ENCODE measurements around the gene CDC42BPB.

Gene CDC42BPB

GRCh38 chr14:103091883-103092222 lies 34.5 kb upstream of the CDC42BPB start:
- no peak overlapping the region for H3K9ac ChIP-seq (ENCODE audit: low read depth, low read length)
- no peaks in the 10 kb centered on the region for H3K36me3 ChIP-seq (ENCODE audit: insufficient read depth, low read depth, low read length)
- peak overlapping the region; percentile 58; the same call in 1 of the 2 replicates for H3K4me3 ChIP-seq (ENCODE audit: low read length)
- no peaks in the 10 kb centered on the region for H3K9me3 ChIP-seq (ENCODE audit: insufficient read depth, low read depth, low read length)
- H3K27ac ChIP-seq (ENCODE audit: low read length), result no peak overlapping the region
- H3K27me3 ChIP-seq (ENCODE audit: insufficient read depth, low read length), result peaks cover 20% of the 10 kb centered on the region
- no peaks in the 10 kb centered on the region for H3K4me1 ChIP-seq (ENCODE audit: insufficient read depth, low read length)

- H3K36me3 ChIP-seq (ENCODE audit: insufficient read depth, low read depth, low read length), result no peaks in the 10 kb centered on the region
- H3K4me1 ChIP-seq (ENCODE audit: insufficient read depth, low read length), result no peaks in the 10 kb centered on the region
- H3K4me3 ChIP-seq (ENCODE audit: low read length), result peak overlapping the region; percentile 58; the same call in 1 of the 2 replicates
- H3K27me3 ChIP-seq (ENCODE audit: insufficient read depth, low read length), result peaks cover 20% of the 10 kb centered on the region
- H3K9me3 ChIP-seq (ENCODE audit: insufficient read depth, low read depth, low read length), result no peaks in the 10 kb centered on the region
- no peak overlapping the region for H3K9ac ChIP-seq (ENCODE audit: low read depth, low read length)
- H3K27ac ChIP-seq (ENCODE audit: low read length), result no peak overlapping the region
Observed at GRCh38 chr14:103091041-103091882, 33.9 kb upstream of the CDC42BPB start.

DNA sequence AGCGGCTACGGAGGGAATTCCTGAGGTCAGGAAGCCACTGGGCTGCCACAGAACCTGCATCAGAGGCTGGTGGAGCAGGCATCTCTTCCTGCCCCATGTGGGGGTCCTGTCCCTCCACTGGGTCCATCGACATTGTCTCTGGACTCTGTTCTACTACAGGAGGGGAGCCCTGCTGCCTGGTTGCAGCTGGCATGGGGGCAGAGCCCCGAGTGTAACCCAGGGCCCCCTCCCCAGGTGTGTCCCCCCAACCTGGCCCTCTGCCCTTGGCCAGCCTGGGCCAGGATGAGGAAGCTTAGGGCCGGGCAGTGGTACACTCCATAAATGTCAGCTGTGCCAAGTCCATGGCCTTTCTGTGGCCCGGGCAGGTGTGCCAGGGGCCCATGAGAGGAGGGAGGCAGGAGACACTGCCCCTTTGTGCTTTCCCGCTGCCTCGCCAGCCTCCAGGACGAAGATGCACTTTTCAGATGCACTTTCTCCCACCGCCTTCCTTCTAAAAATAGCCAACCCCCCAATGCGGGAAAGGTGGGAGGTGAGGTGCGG lies 33.2 kb upstream of the CDC42BPB start:
- Histone ChIP-seq H3K36me3 (ENCODE audit: insufficient read depth, low read depth, low read length) (no peaks in the 10 kb centered on the region), H3K27me3 (ENCODE audit: insufficient read depth, low read length) (peaks cover 21% of the 10 kb centered on the region)

DNA sequence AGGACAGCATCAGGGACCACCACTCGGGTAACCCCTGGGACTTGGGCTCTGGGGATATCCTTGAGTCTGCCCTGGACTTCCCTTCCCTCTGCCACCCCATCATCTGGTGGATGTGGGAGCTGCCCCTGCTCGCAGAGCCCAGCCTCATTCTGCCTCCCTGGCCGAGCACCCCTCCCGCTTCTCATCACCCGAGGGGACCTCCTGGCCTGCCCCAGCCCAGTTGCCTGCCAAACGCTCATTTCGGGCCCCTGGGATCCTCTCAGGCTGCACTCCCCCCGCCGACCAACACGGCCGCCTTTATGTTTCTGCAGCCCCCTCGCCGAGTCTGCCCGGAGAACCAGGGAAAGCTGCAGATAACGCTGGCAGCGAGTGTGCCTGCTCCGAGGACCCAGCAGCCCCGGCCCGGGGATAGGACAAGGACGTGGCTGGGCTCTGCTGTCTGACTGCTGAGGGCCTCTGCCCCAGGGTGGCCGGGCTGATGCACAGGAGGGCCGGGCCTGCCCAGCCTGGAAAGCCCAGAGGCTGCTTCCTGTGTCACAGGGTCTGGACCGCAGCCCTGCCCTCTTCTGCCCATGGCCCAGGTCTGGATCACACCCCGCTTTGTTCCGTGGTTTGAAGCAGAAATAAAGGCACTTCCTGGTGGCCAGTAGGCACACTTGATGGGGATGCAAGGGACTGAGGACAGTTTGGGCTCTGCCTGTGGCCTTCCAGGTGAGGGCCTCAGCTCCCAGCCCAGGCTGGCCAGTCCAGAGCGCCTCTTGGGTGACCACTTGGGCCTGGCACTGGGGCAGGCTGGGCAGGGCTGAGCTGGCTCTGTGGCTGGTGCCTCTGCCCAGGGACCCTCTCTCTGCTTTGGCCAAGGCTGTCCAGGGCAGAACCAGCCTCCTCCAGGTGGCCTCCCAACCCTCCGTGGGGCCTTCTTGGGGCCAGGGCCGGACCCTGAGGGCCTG lies 32.3 kb upstream of the CDC42BPB start:
- no peak overlapping the region for H3K27ac ChIP-seq (ENCODE audit: low read length)
- no peak overlapping the region for H3K4me3 ChIP-seq (ENCODE audit: low read length)
- H3K4me1 ChIP-seq (ENCODE audit: insufficient read depth, low read length), result no peaks in the 10 kb centered on the region
- no peaks in the 10 kb centered on the region for H3K36me3 ChIP-seq (ENCODE audit: insufficient read depth, low read depth, low read length)
- peaks cover 30% of the 10 kb centered on the region for H3K27me3 ChIP-seq (ENCODE audit: insufficient read depth, low read length)
- no peaks in the 10 kb centered on the region for H3K9me3 ChIP-seq (ENCODE audit: insufficient read depth, low read depth, low read length)
- no peak overlapping the region for H3K9ac ChIP-seq (ENCODE audit: low read depth, low read length)

More for the DNA sequence above, 33.2 kb upstream of the CDC42BPB start:
- no peaks in the 10 kb centered on the region for H3K9me3 ChIP-seq (ENCODE audit: insufficient read depth, low read depth, low read length)
- H3K4me3 ChIP-seq (ENCODE audit: low read length), result peak overlapping the region; percentile 58; the same call in 1 of the 2 replicates
- H3K27ac ChIP-seq (ENCODE audit: low read length), result no peak overlapping the region
- no peak overlapping the region for H3K9ac ChIP-seq (ENCODE audit: low read depth, low read length)
- H3K4me1 ChIP-seq (ENCODE audit: insufficient read depth, low read length), result no peaks in the 10 kb centered on the region

GRCh38 chr14:103088921-103089320 lies 31.6 kb upstream of the CDC42BPB start:
- Histone ChIP-seq H3K36me3 (ENCODE audit: insufficient read depth, low read depth, low read length) (no peaks in the 10 kb centered on the region), H3K9me3 (ENCODE audit: insufficient read depth, low read depth, low read length) (no peaks in the 10 kb centered on the region), H3K4me1 (ENCODE audit: insufficient read depth, low read length) (no peaks in the 10 kb centered on the region), H3K9ac (ENCODE audit: low read depth, low read length) (no peak overlapping the region), H3K27ac (ENCODE audit: low read length) (no peak overlapping the region), H3K4me3 (ENCODE audit: low read length) (no peak overlapping the region), H3K27me3 (ENCODE audit: insufficient read depth, low read length) (peaks cover 38% of the 10 kb centered on the region)

DNA sequence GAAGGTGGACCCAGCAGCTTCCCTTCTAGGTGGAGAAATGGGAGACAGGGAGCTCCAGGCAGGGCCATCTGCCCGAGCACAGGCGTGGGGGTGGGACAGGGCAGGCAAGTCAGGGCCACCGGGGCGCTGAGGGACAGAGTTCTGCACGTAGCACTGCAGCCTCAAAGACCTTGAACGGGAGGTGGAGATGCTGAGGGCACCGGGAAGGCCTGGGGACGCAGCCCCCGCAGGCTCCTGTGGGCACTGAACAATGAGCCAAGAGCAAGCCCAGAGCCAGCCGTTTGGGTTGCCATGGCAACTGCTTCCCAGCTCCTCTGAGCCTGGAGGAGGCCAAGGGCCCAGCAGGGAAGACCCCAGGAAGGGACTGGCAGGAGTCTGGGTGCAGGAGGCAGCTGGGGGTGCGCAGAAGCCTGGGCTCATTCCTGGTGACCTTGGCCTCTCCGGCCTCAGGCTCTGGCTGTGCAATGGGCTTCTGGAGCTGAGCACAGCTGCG lies 30.0 kb upstream of the CDC42BPB start:
- Histone ChIP-seq H3K27me3 (ENCODE audit: insufficient read depth, low read length) (peaks cover 52% of the 10 kb centered on the region), H3K27ac (ENCODE audit: low read length) (no peak overlapping the region), H3K4me3 (ENCODE audit: low read length) (no peak overlapping the region), H3K4me1 (ENCODE audit: insufficient read depth, low read length) (no peaks in the 10 kb centered on the region), H3K9me3 (ENCODE audit: insufficient read depth, low read depth, low read length) (no peaks in the 10 kb centered on the region), H3K36me3 (ENCODE audit: insufficient read depth, low read depth, low read length) (no peaks in the 10 kb centered on the region), H3K9ac (ENCODE audit: low read depth, low read length) (no peak overlapping the region)

GRCh38 chr14:103086771-103087342 lies 29.5 kb upstream of the CDC42BPB start:
- Histone ChIP-seq H3K4me1 (ENCODE audit: insufficient read depth, low read length) (no peaks in the 10 kb centered on the region), H3K9ac (ENCODE audit: low read depth, low read length) (no peak overlapping the region), H3K27me3 (ENCODE audit: insufficient read depth, low read length) (peaks cover 55% of the 10 kb centered on the region), H3K27ac (ENCODE audit: low read length) (no peak overlapping the region), H3K4me3 (ENCODE audit: low read length) (no peak overlapping the region), H3K9me3 (ENCODE audit: insufficient read depth, low read depth, low read length) (no peaks in the 10 kb centered on the region), H3K36me3 (ENCODE audit: insufficient read depth, low read depth, low read length) (no peaks in the 10 kb centered on the region)

- no peak overlapping the region for H3K27ac ChIP-seq (ENCODE audit: low read length)
- peaks cover 57% of the 10 kb centered on the region for H3K27me3 ChIP-seq (ENCODE audit: insufficient read depth, low read length)
- H3K36me3 ChIP-seq (ENCODE audit: insufficient read depth, low read depth, low read length), result no peaks in the 10 kb centered on the region
- H3K9me3 ChIP-seq (ENCODE audit: insufficient read depth, low read depth, low read length), result no peaks in the 10 kb centered on the region
- no peaks in the 10 kb centered on the region for H3K4me1 ChIP-seq (ENCODE audit: insufficient read depth, low read length)
- no peak overlapping the region for H3K9ac ChIP-seq (ENCODE audit: low read depth, low read length)
- no peak overlapping the region for H3K4me3 ChIP-seq (ENCODE audit: low read length)
Observed at GRCh38 chr14:103085106-103086091, 28.1 kb upstream of the CDC42BPB start.

DNA sequence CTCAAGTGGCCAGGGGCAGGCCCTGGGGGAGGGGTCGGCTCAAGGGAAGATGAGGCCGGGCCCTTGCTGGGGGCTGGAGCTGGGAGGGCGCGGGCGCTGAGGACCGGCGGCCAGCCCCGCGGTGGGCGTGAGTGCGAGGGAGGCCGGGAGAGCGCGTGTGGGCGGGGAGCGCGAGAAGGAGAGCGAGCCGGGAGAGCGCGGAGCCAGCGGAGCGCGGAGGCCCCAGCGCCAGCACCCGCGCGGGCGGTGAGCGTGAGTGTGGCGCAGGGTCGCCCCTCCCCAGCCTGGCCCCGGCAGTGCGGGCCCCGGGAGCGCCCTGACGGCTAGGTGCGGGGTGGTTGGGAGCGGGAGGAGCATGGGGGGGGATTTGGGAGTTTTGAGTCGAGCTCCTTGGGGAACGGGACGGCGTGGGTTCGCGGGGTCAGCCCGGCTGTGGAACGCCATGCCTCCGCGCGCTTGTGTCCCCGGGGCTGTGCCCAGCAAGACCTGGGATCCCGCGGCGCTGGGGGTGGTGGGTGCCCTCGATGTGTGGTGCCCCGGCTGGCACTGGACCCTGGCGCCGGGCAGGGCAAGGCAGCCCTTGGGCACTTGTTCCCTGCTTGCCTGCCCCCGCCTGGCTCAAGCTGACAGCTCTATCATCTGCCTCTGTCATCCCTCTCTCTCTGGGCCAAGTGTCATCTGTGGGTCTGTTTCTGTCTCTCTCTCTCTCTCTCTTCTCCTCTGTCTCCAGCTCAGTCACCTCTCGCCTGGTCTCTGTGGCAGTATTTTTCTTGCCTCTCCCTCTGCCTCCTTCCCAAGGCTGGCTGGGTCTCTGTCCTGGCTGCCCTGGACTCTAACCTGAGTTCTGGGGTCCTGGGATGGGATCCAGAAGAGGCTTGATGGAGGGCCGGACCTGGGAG lies 26.9 kb upstream of the CDC42BPB start, which contains the start of gene LBHD2:
LBHD2 (plus strand) TSS at position 190 of the 899 bp plus-strand sequence. CDS start 1,803 bp downstream, outside the sequence.
- no peaks in the 10 kb centered on the region for H3K4me1 ChIP-seq (ENCODE audit: insufficient read depth, low read length)
- peak within 1 kb of the TSS; percentile 40; the same call in 1 of the 2 replicates for H3K4me3 ChIP-seq (ENCODE audit: low read length)
- H3K36me3 ChIP-seq (ENCODE audit: insufficient read depth, low read depth, low read length), result no peaks in the 10 kb centered on the region
- peaks cover 55% of the 10 kb centered on the region for H3K27me3 ChIP-seq (ENCODE audit: insufficient read depth, low read length)
- H3K9ac ChIP-seq (ENCODE audit: low read depth, low read length), result no peak within 1 kb of the TSS
- H3K27ac ChIP-seq (ENCODE audit: low read length), result no peak within 1 kb of the TSS
- no peaks in the 10 kb centered on the region for H3K9me3 ChIP-seq (ENCODE audit: insufficient read depth, low read depth, low read length)

- H3K9me3 ChIP-seq (ENCODE audit: insufficient read depth, low read depth, low read length), result no peaks in the 10 kb centered on the region
- H3K36me3 ChIP-seq (ENCODE audit: insufficient read depth, low read depth, low read length), result no peaks in the 10 kb centered on the region
- peaks cover 55% of the 10 kb centered on the region for H3K27me3 ChIP-seq (ENCODE audit: insufficient read depth, low read length)
- H3K27ac ChIP-seq (ENCODE audit: low read length), result no peak overlapping the region
- H3K9ac ChIP-seq (ENCODE audit: low read depth, low read length), result no peak overlapping the region
- H3K4me1 ChIP-seq (ENCODE audit: insufficient read depth, low read length), result no peaks in the 10 kb centered on the region
- H3K4me3 ChIP-seq (ENCODE audit: low read length), result no peak overlapping the region
Observed at GRCh38 chr14:103081951-103082350, 24.6 kb upstream of the CDC42BPB start.

All from iPS-20b (cell line).